BE2C (cell line): ENCODE data around the gene PTGR3.

Experiments
- DNase-seq: peaks from one replicate; pipeline ENCODE4 v3.0.0-alpha.2; 2020
- H3K27me3 ChIP-seq: fragments of 250-450 bp; sonication (Bioruptor Pico); 2 replicates; pipeline ENCODE4 v1.5.1; 2020; ENCODE audit warnings: mild to moderate bottlenecking
- H3K36me3 ChIP-seq: fragments of 250-450 bp; sonication (Bioruptor Pico); 2 replicates; pipeline ENCODE4 v1.5.1; 2020; ENCODE audit warnings: mild to moderate bottlenecking
- H3K4me1 ChIP-seq: fragments of 250-450 bp; sonication (Bioruptor Pico); 2 replicates; pipeline ENCODE4 v1.5.1; 2020
- H3K4me3 ChIP-seq: 2 replicates; pipeline ENCODE4 v1.5.1; 2011; ENCODE audit warnings: low read depth, low read length
- H3K9me3 ChIP-seq: fragments of 250-450 bp; sonication (Bioruptor Pico); 2 replicates; pipeline ENCODE4 v1.5.1; 2020
- CTCF ChIP-seq: IDR thresholded peaks from 2 replicates; pipeline ENCODE4 v1.5.1; 2012; ENCODE audit warnings: mild to moderate bottlenecking, low read depth, low read length

Gene PTGR3

GRCh38 chr18:75173125-75173432, 35.9 kb downstream of the PTGR3 start:
- DNase-seq, result no peak
- Histone ChIP-seq H3K27me3 (no peaks in the 10 kb centered on the region), H3K4me1 (no peaks in the 10 kb centered on the region), H3K36me3 (no peaks in the 10 kb centered on the region), H3K4me3 (no peak overlapping the region), H3K9me3 (no peaks in the 10 kb centered on the region)
- peak; percentile 19; the same call in 1 of the 2 replicates for TF ChIP-seq CTCF

- TF ChIP-seq CTCF, result no peak
- Histone ChIP-seq H3K4me1 (no peaks in the 10 kb centered on the region), H3K9me3 (no peaks in the 10 kb centered on the region), H3K27me3 (no peaks in the 10 kb centered on the region), H3K4me3 (no peak overlapping the region), H3K36me3 (no peaks in the 10 kb centered on the region)
- no peak for DNase-seq
Measured at GRCh38 chr18:75172299-75173124, 36.4 kb downstream of the PTGR3 start.

GRCh38 chr18:75170916-75171315, 38.0 kb downstream of the PTGR3 start:
- no peak for TF ChIP-seq CTCF
- Histone ChIP-seq H3K4me1 (no peaks in the 10 kb centered on the region), H3K36me3 (no peaks in the 10 kb centered on the region), H3K9me3 (no peaks in the 10 kb centered on the region), H3K4me3 (no peak overlapping the region), H3K27me3 (no peaks in the 10 kb centered on the region)
- no peak for DNase-seq

GRCh38 chr18:75170022-75170789, 38.7 kb downstream of the PTGR3 start:
- Histone ChIP-seq H3K36me3 (no peaks in the 10 kb centered on the region), H3K4me1 (no peaks in the 10 kb centered on the region), H3K4me3 (no peak overlapping the region), H3K27me3 (no peaks in the 10 kb centered on the region), H3K9me3 (no peaks in the 10 kb centered on the region)
- DNase-seq, result no peak
- no peak for TF ChIP-seq CTCF

- no peak for DNase-seq
- no peak overlapping the region for H3K4me3 ChIP-seq
- H3K36me3 ChIP-seq, result no peaks in the 10 kb centered on the region
- no peaks in the 10 kb centered on the region for H3K27me3 ChIP-seq
- H3K9me3 ChIP-seq, result no peaks in the 10 kb centered on the region
- no peaks in the 10 kb centered on the region for H3K4me1 ChIP-seq
- no peak for TF ChIP-seq CTCF
Measured at GRCh38 chr18:75169411-75169810, 39.5 kb downstream of the PTGR3 start.

- no peak for TF ChIP-seq CTCF
- H3K36me3 ChIP-seq, result no peaks in the 10 kb centered on the region
- no peak overlapping the region for H3K4me3 ChIP-seq
- no peak for DNase-seq
- H3K27me3 ChIP-seq, result no peaks in the 10 kb centered on the region
- no peaks in the 10 kb centered on the region for H3K9me3 ChIP-seq
- no peaks in the 10 kb centered on the region for H3K4me1 ChIP-seq
Measured at GRCh38 chr18:75168619-75169018, 40.3 kb downstream of the PTGR3 start.
